GM19328 (cell line): Measurements from ENCODE around the gene LRRC27.
A peak's percentile ranks its signal among the peaks of the same experiment; 100 is the strongest.

Experiments
- ATAC-seq: cut with Tn5 transposase; IDR thresholded peaks from one replicate; pipeline ENCODE4 v1.9.1; 2021; ENCODE audit warnings: mild to moderate bottlenecking, moderate library complexity; ENCODE audit not compliant: unreplicated experiment

LRRC27 gene

DNA sequence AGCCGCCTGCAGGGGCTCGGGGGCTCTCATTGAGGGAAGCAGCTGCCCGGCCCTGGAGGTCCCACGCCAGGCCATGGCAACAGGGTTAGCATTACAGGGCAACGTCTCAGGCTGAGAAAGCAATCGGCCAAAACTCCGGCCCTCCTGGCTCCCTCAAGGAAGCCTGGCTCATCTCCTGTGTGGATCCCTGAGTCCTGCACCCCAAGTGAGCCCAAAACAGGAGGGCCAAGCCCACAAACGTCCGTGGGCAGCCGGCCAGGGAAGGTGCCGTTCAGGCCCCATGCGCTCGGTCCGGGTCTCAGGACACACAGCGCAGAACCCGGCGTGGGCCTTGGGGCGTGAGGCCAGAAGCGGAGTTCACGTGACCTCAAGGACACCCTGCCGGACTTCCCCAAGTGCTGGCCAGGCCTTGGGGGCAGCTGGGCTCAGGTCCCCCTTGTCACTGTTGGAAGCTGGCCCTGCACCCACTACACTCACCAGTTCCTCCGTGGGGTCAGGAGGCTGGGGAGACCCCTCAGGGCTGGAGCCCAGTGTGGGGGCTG is 57.0 kb downstream of the LRRC27 start:
- ATAC-seq: no peak

DNA sequence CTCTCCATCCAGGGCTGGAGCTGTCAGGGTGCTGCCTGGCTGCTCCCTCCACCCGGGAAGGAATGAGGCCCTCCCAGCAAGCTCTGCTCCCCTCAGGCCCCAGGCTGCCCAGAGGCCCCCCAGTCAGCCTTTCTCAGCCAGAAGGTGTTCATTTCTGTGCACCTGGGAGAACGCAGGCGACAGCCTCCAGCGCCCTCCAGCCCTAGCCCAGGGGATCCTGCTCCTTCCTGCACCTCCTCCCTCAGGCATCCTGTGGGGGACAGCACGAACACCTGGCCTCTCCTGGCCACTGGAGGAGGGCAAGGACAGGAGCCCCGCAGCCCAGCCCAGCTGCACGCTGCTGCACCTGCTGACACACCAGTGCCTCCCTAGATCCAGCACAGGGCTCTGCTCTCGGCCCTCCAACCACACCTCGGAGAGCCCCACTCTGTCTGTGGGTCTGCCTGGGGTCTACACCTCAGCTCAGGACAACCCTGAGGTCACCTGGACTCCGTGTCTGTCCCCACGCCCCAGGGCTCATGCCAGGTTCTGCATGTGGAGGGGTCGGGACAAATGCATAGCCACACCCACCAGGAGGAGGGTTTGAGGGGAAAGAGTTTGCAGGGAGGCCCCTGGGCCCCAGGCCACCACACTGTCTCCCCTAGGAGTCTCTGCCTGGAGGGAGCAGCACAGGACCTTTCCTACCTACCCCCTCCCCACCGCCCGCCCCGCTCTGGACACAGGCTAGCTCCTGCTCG is 57.6 kb downstream of the LRRC27 start:
- no peak for ATAC-seq

DNA sequence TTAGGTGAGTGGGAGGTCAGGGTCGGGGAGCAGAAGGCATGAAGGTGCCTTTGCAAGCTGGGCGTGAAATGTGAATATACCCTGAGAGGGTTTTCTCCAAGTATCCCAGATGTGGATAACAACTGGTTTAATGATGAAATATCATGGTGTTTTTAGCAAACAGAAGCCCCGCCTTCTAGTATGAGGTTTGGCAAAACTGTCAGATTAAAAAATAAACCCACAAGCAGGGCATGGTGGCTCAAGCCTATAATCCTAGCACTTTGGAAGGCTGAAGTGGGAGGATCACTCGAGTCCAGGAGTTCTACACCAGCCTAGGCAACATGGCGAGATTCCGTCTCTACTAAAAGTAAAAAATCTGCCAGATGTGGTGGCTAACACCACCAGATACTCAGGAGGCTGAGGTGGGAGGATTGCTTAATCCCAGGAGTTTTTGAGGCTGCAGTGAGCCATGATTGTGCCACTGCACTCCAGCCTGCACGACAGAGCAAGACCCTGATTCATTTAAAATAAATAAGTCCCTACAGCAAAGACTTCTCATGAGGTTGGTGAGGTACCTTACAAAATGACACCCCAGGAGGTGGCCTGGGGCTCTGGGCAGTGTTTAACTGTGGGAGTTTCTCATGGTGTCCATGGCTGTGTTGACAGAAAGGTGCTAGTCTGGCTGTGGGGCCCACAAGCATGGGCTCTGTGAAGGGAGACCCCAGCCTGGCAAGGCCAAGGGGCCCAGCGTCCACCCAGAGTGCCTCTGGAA is 58.4 kb downstream of the LRRC27 start:
- no peak for ATAC-seq

DNA sequence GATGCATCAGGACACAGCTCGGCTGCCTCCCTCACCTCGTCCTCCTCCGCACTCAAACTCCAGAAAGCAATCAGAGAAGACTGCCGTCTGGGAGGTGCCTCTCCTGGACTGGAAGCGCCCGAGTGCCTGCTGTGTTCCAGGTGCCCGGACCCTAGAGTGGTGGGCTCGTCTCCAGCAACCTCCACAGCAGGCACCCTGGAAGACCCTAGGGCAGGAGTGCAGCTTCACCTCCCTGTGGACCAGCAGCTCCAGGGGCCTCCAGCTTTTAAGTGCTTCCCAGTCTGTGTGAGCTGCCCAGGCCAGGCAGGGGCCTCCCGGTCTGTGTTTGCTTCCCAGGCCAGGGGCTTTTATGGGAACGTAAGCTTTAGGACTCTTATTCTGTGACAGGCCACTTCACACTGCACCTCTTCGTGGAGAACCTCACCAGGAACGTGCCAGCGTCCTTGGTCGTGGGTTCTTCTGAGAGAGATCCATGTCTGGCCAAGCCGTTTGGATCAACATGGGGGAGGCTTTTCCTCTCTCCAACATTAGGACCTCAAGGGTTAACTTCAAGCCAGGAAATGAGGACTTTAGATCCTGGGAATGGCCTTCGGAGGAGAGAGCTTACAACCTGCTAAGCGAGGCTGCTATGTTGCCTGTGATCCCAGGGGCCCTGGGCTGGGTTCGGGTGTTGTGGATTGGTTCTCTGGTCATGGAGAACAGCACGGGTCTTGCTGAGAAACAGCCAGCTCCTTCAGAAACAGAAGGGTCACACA is 59.1 kb downstream of the LRRC27 start:
- no peak for ATAC-seq

GRCh38 chr10:132391676-132392020 is 59.7 kb downstream of the LRRC27 start:
- ATAC-seq: no peak

GRCh38 chr10:132392184-132392800 is 60.3 kb downstream of the LRRC27 start:
- ATAC-seq: no peak

DNA sequence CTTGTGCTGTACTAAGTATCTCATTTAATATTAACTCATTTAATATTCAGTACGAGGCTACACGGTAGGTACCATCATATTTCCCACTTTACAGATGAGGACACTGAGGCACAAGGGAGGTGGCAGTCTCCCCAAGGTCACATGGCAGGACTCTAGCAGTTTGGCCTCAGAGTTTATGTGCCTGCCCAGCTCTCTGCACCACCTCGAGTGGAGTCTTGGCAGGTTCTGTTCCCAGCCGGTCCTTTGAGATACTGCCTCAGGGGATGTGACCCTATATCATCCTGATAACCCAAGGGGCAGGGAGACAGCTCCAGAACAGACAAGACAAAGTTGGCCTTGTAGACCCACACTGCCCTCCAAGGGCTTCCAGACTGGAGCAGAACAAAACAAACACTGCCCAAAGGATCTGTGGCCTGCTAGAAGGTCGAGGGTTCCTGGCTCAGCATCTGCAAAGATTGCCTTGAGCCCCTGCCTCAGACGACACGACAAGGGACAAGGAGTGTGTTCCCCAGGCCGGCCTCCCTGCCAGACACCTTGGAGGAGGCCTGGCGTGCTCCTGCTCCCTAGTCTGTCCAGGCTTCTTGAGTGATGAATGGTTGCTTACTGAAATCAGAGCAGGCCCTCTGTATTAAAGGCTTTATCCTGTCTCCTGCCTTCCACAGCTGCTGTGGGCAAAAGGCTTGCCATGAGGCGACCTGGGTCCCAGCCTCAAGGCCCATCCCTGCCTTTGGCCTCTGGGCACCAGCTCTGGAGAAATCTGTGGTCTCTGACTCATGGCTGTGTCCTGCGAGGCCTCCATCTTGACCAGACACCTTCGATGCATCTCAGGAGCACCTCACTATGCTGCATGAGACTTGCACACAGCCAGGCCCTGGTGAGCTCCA is 61.1 kb downstream of the LRRC27 start:
- no peak for ATAC-seq

DNA sequence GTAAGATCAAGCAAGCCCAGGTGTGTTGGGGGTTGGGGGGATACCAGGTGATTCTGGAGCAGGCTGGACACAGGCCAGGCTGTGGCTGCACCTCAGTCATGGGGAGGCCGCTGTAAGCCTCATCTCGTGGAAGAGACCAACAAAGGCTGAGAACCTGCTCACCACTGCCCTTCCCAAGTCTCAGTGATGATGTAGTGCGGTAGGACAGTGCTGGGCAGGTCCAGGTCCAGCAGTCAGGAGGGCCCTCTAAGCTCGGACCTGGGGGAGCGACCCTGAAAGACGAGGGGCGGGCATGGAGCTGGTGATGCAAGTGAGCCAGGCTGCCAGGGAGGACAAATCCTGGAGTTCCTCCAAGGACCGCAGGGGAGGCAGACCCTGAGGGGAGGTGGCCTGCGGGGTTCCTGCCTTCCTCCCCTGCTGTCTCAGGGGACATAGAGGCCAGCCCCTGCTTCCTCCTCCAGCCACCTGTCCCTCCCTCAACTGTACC is 61.7 kb downstream of the LRRC27 start:
- no peak for ATAC-seq

- ATAC-seq: no peak
Measured at GRCh38 chr10:132394201-132394811, 62.3 kb downstream of the LRRC27 start.

DNA sequence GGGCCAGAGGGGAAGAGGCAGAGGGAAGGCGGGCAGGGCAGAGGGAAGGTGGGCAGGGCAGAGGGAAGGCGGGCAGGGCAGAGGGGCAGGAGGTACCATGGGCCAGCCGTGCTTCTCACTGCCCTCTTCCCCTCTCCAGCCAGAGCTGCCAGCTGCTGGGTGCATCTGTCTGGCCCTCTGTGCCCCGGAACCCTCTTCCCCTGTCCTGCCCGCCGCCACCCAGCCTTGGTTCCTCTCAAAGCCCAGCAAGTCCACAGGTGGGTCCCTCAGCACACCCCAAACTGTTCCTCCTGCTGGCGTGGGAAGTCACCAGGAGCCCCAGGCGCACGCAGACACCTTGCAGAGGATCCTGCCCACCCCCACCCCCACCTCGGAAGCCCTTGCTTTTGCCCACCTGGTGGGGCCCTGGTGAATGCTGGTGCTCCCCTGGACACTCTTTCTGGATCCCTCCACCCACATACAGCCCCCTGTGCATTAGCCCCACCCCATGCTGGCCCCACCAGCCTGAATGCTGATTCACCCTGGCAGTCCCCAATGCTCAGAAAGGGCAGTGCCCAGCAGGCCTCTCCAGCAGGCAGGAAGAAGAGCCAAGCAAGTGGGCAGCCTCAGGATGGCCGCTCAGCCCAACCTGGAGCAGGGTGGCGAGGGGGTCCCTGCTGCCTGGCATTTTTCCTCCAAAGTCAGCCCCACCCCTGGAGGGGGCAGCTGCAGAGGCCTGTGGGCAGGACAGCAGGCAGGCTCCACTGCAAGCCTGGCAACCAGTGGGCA is 63.1 kb downstream of the LRRC27 start:
- ATAC-seq: no peak

DNA sequence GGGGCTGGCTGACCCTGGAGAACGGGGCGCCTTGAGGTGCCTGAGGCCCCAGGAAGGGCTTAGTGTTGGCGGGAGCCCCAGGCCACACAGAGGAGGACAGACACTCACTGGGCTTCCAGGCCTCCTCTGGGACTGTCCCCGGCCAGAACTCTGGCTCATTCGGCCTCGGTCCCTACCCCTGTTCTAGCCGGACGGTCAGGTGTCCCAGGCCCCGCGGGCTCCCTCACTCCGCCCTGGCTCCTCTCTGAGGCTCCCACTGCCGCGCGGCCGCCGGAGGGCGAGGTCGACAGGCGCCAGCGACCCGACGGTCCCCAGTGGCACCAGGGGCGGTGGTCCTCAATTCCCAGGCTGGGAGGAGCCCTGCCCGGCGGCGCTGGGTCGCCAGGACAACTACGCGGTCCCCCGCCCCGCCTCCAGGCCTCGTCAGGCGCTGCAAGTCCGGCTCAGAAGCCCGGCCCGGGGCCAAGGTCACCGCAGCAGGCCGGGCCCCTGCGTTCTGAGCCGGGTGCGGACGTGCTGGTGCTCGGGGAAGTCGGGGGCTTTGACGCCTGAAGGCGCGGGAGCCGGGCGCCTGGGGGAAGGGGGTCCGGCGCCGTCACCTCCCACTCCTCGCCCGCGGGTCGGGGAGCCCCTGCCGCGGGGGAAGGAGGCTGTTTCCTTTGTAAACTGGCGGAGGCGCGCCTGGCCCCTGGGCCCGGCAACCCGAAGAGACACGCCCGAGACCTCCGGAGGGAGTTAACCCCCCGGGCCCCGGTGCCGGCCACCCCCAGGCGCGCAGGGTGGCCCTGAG is 63.9 kb downstream of the LRRC27 start:
- ATAC-seq: peak; percentile 6

- peak; percentile 38 for ATAC-seq
Measured at GRCh38 chr10:132396494-132397035, 64.6 kb downstream of the LRRC27 start.

DNA sequence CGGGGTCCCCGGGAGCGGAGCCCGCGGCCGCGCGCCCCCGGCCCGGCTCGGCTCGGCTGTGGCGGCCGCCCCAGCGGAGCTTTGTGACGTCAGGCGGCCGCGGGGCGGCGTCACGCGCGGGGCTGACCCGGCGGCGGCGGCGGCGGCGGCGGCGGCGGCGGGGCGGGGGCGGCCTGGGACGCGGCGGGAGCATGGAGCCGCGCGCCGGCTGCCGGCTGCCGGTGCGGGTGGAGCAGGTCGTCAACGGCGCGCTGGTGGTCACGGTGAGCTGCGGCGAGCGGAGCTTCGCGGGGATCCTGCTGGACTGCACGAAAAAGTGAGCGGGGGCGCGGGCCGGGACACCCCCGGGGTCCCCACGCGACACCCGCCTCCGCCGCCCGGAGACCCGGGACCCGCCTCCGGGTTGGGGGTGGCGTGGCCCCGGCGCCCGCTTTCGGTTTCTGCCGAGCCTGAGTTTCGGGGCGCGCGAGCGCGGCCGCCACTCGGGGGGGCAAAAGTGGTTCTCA is 65.1 kb downstream of the LRRC27 start, which contains the start of gene PWWP2B:
Gene PWWP2B (plus strand): TSS at position 165 of the 506 bp plus-strand sequence. CDS start 27 bp downstream, at position 192.
- ATAC-seq: no peak

GRCh38 chr10:132397671-132398565 is 65.9 kb downstream of the LRRC27 start:
- ATAC-seq: no peak

GRCh38 chr10:132398566-132398991 is 66.6 kb downstream of the LRRC27 start:
- ATAC-seq: no peak
